ENCODE results near the gene TSPAN8.

GRCh38 chr12:71170456-71170855 lies 12.7 kb upstream of the TSPAN8 start:
- TF ChIP-seq ZNF396 (CRISPR knock-in tag; IDR thresholded peaks at IDR 0.05; ENCODE audit: borderline replicate concordance), result no peak
- TF ChIP-seq CTCF (IDR thresholded peaks at IDR 0.05), result no peak
- no peak for TF ChIP-seq ATF6 (CRISPR knock-in tag; IDR thresholded peaks at IDR 0.05)
- no peak for TF ChIP-seq MLX (CRISPR knock-in tag; IDR thresholded peaks at IDR 0.05)
- no peak for TF ChIP-seq NFYB (CRISPR knock-in tag; conservative IDR thresholded peaks at IDR 0.05; ENCODE audit: low read depth)
- no peak for TF ChIP-seq NR2C2 (CRISPR knock-in tag; IDR thresholded peaks at IDR 0.05)
- no peak for TF ChIP-seq SMAD3 (CRISPR knock-in tag; IDR thresholded peaks at IDR 0.05; ENCODE audit: borderline replicate concordance)
- no peak for TF ChIP-seq HMGXB4 (CRISPR knock-in tag; IDR thresholded peaks at IDR 0.05)
- TF ChIP-seq USF2 (CRISPR knock-in tag; IDR thresholded peaks at IDR 0.05), result no peak
- TF ChIP-seq MAX (CRISPR knock-in tag; IDR thresholded peaks at IDR 0.05), result no peak

Measured in WTC11 (cell line).